Mucosa of descending colon (tissue), 3 donors: Measurements from ENCODE around the gene AHRR. TPM values are rescaled to one million over a fixed set of nuclear protein-coding genes. Genes with fewer than 3 reads are reported as not detected.

Experiments
- ATAC-seq: fragments of 200-7000 bp; cut with Tn5 transposase; one replicate; pipeline ENCODE4 v1.9.1; 2020; ENCODE audit warnings: mild to moderate bottlenecking, moderate library complexity
- DNase-seq, 3 donors: peaks; one replicate each; pipeline ENCODE4 v3.0.0-alpha.2; 2020
- H3K36me3 ChIP-seq: fragments of 200-600 bp; one replicate; pipeline ENCODE4 v1.8.0; 2021; ENCODE audit warnings: low read depth, mild to moderate bottlenecking
- H3K4me1 ChIP-seq: fragments of 200-600 bp; one replicate; pipeline ENCODE4 v1.8.0; 2021; ENCODE audit warnings: low read depth, mild to moderate bottlenecking
- H3K4me3 ChIP-seq: fragments of 200-600 bp; one replicate; pipeline ENCODE4 v1.8.0; 2021; ENCODE audit warnings: mild to moderate bottlenecking
- H3K9me3 ChIP-seq: fragments of 200-600 bp; one replicate; pipeline ENCODE4 v1.8.0; 2021; ENCODE audit warnings: mild to moderate bottlenecking
- intact Hi-C, 2 donors: fragments of 100-400 bp; cut with DNase I in 1 of 2; cut with micrococcal nuclease in 1 of 2; formaldehyde crosslinking; loops; one replicate each; pipeline versions ENCODE4 v1.11.0 to v1.11.1; 2022; cut with DNase I, micrococcal nuclease
- total RNA-seq, 3 donors: library from RNA; stranded (reverse); fragmentation: NEBNext Ultra II Directional in 2 of 3; extraction: Animal tissue kit (Norgen Biotek cat#: 25700) in 2 of 3; gene quantifications; one replicate each; pipeline versions ENCODE4 v1.2.1 to v1.2.4, GENCODE V29; 2021 to 2023
- TF ChIP-seq, protein P1 (sequence below): fragments of 200-600 bp; IDR thresholded peaks from one replicate; pipeline ENCODE4 v1.8.0; 2022; ENCODE audit warnings: antibody characterized with exemption, mild to moderate bottlenecking
- donor health status: DM: no; HTN: no; CAD: no; lungs with moderate emphysema.
- donor health status: DM: no; HTN: no; CAD: no.
- donor health status: DM: no; HTN: yes; CAD: no.

AHRR gene
- total RNA-seq, 3 donors from 2014 or later, result 2.0 to 3.2 (median 2.3) TPM

DNA sequence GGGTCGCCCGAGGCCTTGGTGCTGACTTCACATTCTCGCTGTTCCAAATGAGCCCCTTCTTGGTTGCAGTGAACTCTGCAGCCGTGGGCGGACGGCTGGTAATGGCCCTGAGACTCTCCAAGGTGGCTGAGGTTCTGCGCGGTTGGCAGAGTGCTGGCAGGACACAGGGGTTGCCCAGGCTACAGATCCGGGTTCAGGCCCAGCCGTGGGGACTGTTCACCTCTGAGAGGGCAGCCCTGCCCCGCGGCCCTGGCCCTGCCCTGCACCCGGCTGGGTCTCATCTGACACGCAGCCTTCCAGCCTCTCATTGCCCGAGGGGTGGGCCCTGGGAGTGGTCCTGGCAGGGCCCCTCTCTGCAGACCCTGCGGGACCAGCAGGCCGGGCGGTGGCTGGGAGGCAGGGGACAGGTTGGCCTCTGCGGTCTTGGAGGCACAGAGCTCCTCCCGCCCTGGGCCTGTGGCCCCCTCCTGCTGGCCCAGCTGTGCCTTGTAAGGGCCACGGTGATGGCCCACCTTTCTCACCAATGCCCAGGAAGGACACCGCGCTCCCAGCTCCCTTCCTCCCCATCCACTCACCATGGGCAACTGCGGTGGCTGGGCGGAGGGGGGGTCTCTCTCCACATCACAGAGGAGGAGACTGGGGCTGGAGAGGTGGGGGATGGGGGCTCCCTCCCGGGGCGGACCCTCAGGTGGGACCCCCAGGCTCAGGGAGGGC lies 51.6 kb downstream of the AHRR start:
- Histone ChIP-seq H3K4me1 (peaks cover 5% of the 10 kb centered on the region), H3K9me3 (no peaks in the 10 kb centered on the region), H3K36me3 (no peaks in the 10 kb centered on the region), H3K4me3 (no peak overlapping the region)
- TF ChIP-seq, protein P1, sequence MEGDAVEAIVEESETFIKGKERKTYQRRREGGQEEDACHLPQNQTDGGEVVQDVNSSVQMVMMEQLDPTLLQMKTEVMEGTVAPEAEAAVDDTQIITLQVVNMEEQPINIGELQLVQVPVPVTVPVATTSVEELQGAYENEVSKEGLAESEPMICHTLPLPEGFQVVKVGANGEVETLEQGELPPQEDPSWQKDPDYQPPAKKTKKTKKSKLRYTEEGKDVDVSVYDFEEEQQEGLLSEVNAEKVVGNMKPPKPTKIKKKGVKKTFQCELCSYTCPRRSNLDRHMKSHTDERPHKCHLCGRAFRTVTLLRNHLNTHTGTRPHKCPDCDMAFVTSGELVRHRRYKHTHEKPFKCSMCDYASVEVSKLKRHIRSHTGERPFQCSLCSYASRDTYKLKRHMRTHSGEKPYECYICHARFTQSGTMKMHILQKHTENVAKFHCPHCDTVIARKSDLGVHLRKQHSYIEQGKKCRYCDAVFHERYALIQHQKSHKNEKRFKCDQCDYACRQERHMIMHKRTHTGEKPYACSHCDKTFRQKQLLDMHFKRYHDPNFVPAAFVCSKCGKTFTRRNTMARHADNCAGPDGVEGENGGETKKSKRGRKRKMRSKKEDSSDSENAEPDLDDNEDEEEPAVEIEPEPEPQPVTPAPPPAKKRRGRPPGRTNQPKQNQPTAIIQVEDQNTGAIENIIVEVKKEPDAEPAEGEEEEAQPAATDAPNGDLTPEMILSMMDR, result no peak
- ATAC-seq, result no peak
- DNase-seq, result peak in 2 of 3 donors; percentile 4 to 32
- intact Hi-C loops, result loop anchor here in 1 of 2 donors (10.0 kb wide), 1 partner anchor 1152 kb away; the partner anchor contains the start of gene LPCAT1

DNA sequence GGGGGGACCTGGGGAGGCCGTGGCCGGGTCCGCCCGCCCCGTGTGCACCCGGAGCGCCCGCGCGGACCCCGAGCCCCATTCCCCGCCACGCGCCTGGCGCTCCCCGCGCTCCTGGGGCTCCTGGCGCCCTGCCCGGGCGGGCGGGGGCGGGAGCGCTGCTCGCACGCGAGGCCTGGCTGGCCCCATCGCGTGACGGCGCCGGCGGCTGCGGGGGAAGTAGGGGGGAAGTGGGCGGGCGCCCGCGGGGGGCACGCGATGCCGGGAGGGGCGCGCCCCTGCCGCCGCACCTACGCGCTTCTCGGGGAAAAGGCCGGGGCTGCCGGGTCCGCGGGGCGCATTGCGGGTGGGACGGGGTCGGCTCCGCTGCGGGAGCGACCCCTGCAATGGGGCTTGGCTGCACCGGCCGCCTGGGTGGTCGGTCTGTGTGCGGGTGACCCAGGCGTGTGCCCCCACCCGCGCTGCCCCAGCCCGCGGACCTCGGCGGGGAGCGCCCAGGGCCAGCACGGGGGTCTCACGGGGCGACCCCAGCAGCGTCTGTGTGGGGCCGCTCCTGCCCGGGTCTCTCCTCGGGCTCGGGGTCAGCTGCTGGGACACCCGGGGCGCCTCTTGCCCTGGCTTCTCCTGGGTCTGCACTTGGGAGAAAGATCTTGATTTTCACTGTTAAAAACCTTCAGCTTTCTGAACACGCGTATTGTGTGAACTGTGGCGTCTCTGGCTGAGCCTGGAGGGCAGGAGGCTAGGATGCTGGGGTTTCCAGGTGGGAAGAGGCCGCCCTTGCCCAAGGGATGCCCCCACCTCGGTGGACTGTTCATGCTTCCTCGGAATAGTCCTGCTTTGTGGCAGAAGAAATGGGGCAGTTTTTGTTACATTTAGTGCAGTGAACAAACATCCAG lies 52.4 kb downstream of the AHRR start:
- Histone ChIP-seq H3K9me3 (no peaks in the 10 kb centered on the region), H3K36me3 (no peaks in the 10 kb centered on the region), H3K4me3 (no peak overlapping the region), H3K4me1 (peaks cover 5% of the 10 kb centered on the region)
- ATAC-seq (peak; percentile 59), DNase-seq (peak in 2 of 3 donors; percentile 41 to 71)
- TF ChIP-seq, protein P1, result no peak
- intact Hi-C loops, result loop anchor here in 1 of 2 donors (10.0 kb wide), 1 partner anchor 1151 kb away; the partner anchor contains the start of gene LPCAT1

DNA sequence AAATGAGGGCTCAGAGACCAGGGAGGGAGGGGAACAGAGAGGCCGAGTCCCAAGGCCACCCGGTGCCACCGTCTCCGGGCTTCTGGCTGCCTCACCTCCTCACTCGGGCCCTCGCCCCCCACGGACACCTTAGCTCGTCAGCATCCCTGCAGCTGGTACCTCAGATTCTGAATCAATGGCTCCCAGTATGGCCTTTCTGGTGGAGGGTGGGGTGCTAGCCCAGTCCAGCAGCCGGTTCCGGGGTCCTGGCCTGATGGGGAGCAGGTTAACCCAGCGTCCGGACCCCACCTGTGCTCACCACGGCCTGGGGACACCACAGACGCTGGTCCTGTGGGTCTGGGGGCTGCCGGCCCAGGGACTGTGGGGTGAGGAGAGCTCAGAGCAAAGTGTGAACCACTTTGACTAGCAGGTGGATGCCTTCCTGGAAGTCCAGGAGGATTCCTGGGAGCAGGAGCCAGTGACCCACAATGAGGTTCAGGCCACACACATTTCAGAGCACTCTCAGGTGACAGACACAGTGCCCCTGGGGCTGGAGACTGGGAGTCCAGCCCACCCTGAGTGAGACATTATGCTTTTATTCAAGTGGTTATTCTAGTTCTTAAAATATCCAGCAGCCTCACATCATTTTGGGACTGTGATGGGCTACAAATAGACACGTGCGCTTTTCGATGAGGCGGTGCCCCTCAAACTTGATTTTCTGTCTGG lies 53.3 kb downstream of the AHRR start:
- intact Hi-C loops, result loop anchor here in 1 of 2 donors (10.0 kb wide), 1 partner anchor 1150 kb away; the partner anchor contains the start of gene LPCAT1
- Histone ChIP-seq H3K4me1 (peaks cover 5% of the 10 kb centered on the region), H3K4me3 (no peak overlapping the region), H3K36me3 (no peaks in the 10 kb centered on the region), H3K9me3 (no peaks in the 10 kb centered on the region)
- ATAC-seq (no peak), DNase-seq (peak in 2 of 3 donors; percentile 2 to 22)
- TF ChIP-seq, protein P1, result no peak

DNA sequence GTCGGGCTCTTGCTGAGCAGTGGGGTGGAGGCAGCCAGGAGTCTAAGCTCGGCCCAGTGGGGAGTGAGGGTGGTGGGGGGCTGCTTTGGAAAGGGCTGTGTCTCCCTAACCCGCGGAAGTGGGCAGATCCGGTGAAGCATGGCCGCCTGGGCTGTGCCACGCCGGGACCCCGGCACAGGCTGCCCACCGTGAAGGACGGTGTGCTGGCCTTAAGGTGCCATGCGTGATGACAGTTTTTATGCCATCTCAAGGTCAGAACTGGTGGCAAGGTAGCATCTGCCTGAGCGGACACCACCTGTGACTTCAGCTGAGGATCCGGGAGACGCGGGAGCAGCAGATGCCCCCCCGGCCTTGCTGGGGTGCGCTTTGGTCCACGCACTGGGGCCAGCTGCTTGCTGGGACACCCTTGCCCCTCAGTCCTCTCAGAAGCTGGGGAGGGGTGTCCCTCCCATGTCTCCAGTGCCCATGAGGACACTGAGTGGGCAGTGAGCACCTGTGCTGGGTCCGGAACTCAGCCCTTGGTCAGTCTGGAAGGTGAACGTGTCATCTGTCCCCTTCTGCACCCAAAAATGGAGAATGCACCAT lies 53.9 kb downstream of the AHRR start:
- Histone ChIP-seq H3K36me3 (no peaks in the 10 kb centered on the region), H3K4me1 (peaks cover 5% of the 10 kb centered on the region), H3K4me3 (no peak overlapping the region), H3K9me3 (no peaks in the 10 kb centered on the region)
- TF ChIP-seq, protein P1, result no peak
- DNase-seq, result peak in 2 of 3 donors; percentile 0 to 17
- intact Hi-C loops, result loop anchor here in 1 of 2 donors (10.0 kb wide), 1 partner anchor 1149 kb away; the partner anchor contains the start of gene LPCAT1
- ATAC-seq, result no peak
